Neural progenitor cell (in vitro differentiated cells): ENCODE measurements around the gene PIK3R2.

Source experiments
- CTCF ChIP-seq: fragments of 200-600 bp; sonication (generic); IDR thresholded peaks from 2 replicates; pipeline ENCODE4 v1.5.1; 2017; ENCODE audit warnings: antibody characterized with exemption, mild to moderate bottlenecking
- EZH2 ChIP-seq: fragments of 200-600 bp; sonication (generic); IDR thresholded peaks from 2 replicates; pipeline ENCODE4 v1.6.1; 2017; ENCODE audit warnings: antibody characterized with exemption, mild to moderate bottlenecking, moderate library complexity
- EZH2phosphoT487 ChIP-seq: fragments of 200-600 bp; sonication (generic); IDR thresholded peaks from 2 replicates; pipeline ENCODE4 v1.6.1; 2017; ENCODE audit warnings: antibody characterized with exemption

- TF ChIP-seq CTCF = no peak
- TF ChIP-seq EZH2 = no peak
- no peak for TF ChIP-seq EZH2phosphoT487
These were observed 39.1 kb upstream of the PIK3R2 start for GRCh38 chr19:18113827-18114226.
